Nephron (organoid): ENCODE results near the gene GINS1.

Experiments
- H3K27ac Mint-ChIP-seq, 3 experiments: 2 replicates each; pipeline ENCODE4 v1.8.0; 2020; ENCODE audit warnings: mixed read lengths in 3 of 3, mild to moderate bottlenecking in 2 of 3, moderate library complexity in 1 of 3
- H3K27me3 Mint-ChIP-seq: 2 replicates; pipeline ENCODE4 v1.8.0; 2021; ENCODE audit warnings: low read depth, mild to moderate bottlenecking, moderate library complexity, mixed read lengths
- H3K36me3 Mint-ChIP-seq: 2 replicates; pipeline ENCODE4 v1.8.0; 2020; ENCODE audit warnings: low read depth, mixed read lengths
- H3K4me1 Mint-ChIP-seq: 2 replicates; pipeline ENCODE4 v1.8.0; 2020; ENCODE audit warnings: mixed read lengths
- H3K4me3 Mint-ChIP-seq, 3 experiments: 2 replicates each; pipeline ENCODE4 v1.8.0; 2020; ENCODE audit warnings: mild to moderate bottlenecking in 3 of 3, mixed read lengths in 3 of 3, moderate library complexity in 2 of 3
- H3K9me3 Mint-ChIP-seq: 2 replicates; pipeline ENCODE4 v1.8.0; 2020; ENCODE audit warnings: mixed read lengths
- TF ChIP-seq, protein P1 (sequence below), 3 experiments: fragments of 200-600 bp; sonication (generic); IDR thresholded peaks; one replicate each; pipeline ENCODE4 v1.5.0; 2021; ENCODE audit warnings: antibody characterized with exemption in 3 of 3; ENCODE audit not compliant: unreplicated experiment in 3 of 3

The GINS1 gene

DNA sequence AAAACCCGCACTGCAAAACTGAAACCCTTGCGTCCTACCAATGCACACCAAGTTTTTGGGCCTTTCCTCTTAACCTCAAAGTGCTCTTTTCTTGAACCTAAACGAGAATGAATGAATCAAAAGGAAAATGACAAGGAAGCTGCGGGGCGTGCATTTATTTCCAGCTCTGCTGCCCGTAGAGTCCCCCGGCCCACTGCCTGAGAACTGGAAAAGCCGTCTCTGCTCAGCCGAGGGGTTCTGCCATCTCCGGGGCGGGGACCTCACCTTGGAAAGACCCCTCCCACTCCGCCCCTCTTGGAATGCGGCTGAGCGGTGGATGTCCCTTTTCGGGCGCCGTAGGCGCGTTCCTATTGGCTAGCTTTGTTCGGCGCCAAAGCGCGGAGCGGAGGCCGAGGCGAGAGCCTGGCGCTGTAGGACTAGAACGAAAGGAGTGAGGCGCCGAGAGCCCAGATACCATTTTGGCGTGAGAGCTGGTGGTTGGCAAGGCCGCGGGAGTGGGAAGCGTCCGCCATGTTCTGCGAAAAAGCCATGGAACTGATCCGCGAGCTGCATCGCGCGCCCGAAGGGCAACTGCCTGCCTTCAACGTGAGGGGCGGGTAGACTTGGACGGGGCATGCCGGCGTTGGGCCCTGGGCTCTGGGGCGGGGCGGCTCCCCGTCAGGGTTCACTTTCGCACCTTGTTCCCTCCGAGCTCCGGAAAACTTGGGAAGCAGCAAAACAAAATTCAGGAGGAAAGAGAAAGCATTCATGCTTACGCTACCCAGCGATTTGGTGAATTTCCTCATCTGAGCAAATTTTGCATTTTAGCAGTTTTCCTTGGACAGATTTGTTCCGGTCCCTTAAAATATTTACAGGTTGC lies at the start of gene GINS1:
Gene GINS1 (plus strand): TSS at position 363 of the 859 bp plus-strand sequence. CDS start 148 bp downstream, at position 511.
- H3K27me3 Mint-ChIP-seq: no peaks in the 10 kb centered on the region
- H3K27ac Mint-ChIP-seq: peak within 1 kb of the TSS; percentile 78 to 90 (median 89)
- H3K36me3 Mint-ChIP-seq: peaks cover 9% of the 10 kb centered on the region
- TF ChIP-seq, protein P1, sequence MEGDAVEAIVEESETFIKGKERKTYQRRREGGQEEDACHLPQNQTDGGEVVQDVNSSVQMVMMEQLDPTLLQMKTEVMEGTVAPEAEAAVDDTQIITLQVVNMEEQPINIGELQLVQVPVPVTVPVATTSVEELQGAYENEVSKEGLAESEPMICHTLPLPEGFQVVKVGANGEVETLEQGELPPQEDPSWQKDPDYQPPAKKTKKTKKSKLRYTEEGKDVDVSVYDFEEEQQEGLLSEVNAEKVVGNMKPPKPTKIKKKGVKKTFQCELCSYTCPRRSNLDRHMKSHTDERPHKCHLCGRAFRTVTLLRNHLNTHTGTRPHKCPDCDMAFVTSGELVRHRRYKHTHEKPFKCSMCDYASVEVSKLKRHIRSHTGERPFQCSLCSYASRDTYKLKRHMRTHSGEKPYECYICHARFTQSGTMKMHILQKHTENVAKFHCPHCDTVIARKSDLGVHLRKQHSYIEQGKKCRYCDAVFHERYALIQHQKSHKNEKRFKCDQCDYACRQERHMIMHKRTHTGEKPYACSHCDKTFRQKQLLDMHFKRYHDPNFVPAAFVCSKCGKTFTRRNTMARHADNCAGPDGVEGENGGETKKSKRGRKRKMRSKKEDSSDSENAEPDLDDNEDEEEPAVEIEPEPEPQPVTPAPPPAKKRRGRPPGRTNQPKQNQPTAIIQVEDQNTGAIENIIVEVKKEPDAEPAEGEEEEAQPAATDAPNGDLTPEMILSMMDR (IDR thresholded peaks at IDR 0.05; ENCODE audit: unreplicated experiment in 3 of 3): no peak
- peak within 1 kb of the TSS; percentile 94 to 96 (median 95) for H3K4me3 Mint-ChIP-seq
- peaks cover 21% of the 10 kb centered on the region for H3K4me1 Mint-ChIP-seq
- H3K9me3 Mint-ChIP-seq: peaks cover 17% of the 10 kb centered on the region

DNA sequence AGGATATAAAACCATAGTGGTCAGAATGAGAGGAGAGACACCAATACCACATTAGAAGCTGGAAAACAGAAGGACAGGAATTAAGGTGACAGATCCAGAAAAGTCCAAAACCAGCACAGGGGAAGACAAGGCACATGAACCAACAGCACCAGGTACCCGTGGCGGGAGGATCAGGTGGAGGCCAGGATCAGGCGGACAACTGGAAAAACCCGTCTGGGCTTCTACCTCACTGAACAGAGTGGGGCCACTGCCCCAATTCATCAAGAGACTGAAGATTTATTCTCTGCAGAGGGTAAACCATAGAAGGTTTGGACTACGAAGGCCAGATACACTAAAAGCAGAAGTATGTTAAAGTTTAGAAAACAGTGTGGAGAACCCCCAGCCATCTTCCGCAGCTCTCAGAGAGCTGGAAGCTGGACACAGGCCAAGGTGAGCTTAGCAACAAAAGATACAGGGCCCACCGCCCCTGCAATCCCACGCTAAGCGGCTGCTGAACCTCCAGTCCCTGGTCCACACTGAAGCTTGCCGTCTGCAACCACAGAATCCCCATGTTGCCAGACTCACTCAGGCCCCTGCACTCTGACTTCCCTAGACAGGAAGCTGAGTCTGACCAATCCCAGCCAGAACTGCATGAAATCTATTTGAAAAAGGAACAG lies 46.7 kb upstream of the GINS1 start:
- H3K27ac Mint-ChIP-seq: peak overlapping the region; percentile 84 to 90 (median 87)
- H3K9me3 Mint-ChIP-seq: no peaks in the 10 kb centered on the region
- peaks cover 20% of the 10 kb centered on the region for H3K36me3 Mint-ChIP-seq
- H3K4me1 Mint-ChIP-seq: peaks cover 9% of the 10 kb centered on the region
- H3K4me3 Mint-ChIP-seq: no peak overlapping the region
- no peaks in the 10 kb centered on the region for H3K27me3 Mint-ChIP-seq
- TF ChIP-seq, protein P1 (IDR thresholded peaks at IDR 0.05; ENCODE audit: unreplicated experiment in 3 of 3): no peak

DNA sequence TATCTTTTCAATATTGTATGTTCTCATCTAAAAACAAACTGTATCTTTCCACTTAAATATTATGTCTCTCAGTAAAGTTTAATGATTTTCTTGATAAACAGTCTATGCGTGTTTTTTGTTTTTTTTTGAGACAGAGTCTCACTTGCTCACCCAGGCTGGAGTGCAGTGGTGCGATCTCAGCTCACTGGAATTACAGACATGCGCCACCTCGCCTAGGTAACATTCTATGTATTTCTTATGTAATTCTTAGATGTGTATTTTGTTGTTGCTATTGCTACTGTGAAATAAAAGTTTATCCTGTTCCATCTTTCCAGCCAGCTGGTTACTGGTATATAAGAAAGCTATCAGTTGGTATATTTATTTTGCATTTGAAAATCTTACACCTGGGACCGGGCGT lies 46.2 kb upstream of the GINS1 start:
- Mint-ChIP-seq H3K27me3 (no peaks in the 10 kb centered on the region), H3K9me3 (no peaks in the 10 kb centered on the region), H3K4me3 (no peak overlapping the region), H3K36me3 (peaks cover 20% of the 10 kb centered on the region), H3K4me1 (peaks cover 9% of the 10 kb centered on the region), H3K27ac (peak overlapping the region; percentile 84 to 90 (median 87))
- TF ChIP-seq, protein P1 (IDR thresholded peaks at IDR 0.05; ENCODE audit: unreplicated experiment in 3 of 3): no peak

DNA sequence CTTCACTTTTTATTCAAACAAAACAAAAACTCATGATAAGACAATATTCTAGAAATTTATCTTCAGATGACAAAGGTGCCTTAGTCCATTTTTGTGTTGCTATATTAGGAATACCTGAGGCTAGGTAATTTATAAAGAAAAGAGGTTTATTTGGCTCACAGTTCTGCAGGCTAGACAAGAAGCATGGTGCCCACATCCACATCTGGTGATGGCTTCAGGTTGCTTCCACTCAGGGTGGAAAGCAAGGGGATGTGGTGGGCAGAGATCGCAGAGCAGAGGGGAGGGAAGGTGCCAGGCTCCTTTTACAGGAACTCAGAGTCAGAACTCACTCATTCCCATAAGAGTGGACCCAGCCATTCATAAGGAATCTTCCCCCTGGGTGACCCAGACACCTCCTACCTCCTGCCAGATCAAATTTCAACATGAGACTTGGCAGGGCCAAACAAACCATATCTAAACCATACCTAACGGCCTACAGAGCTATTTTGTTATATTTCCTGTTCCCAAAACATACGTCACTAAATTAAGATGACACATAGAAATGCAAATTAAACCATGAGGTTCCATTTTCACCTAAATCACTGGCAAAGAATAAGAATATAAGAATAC lies 43.2 kb upstream of the GINS1 start:
- TF ChIP-seq, protein P1 (IDR thresholded peaks at IDR 0.05; ENCODE audit: unreplicated experiment in 3 of 3): no peak
- Mint-ChIP-seq H3K36me3 (peaks cover 50% of the 10 kb centered on the region), H3K4me3 (no peak overlapping the region), H3K27ac (no peak overlapping the region), H3K4me1 (peaks cover 9% of the 10 kb centered on the region), H3K9me3 (peaks cover 13% of the 10 kb centered on the region), H3K27me3 (no peaks in the 10 kb centered on the region)

DNA sequence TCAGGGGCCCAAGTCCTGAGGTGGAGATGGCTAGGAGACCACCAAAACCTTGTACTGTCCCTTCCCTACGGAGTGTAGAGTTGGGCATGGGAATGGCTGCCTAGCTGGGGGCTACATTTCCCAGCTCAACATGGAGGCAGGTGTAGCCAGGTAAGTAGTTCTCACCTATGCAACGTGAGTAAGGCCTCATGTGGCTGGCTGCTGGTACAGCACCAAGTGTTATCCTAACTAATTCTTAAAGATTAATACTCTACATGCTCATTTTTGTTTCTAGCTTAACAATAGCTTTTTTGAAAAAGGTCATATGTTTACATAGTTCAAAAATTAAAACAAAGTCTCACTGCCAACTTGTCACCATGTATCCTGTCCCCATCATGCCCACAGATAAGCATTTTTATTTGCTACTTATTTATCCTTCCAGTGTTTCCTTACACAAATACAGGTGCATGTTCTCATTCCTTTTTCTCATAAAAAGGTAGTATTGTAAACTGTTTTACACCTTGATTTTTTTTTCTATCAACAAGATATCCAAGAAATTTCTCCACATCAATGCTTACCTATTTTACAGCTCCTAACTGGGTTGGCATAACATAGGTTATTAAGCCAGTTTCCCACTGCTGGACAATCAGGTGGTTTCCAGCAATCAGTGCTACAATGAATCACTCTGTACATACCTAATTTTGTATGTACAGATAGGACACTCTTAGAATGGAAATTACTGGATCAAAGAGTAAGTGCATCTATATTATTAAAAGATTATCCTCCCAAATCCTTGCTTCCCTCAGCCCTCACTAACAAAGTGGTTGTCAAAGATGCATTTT lies 42.4 kb upstream of the GINS1 start:
- Mint-ChIP-seq H3K4me1 (peaks cover 9% of the 10 kb centered on the region), H3K27me3 (no peaks in the 10 kb centered on the region), H3K27ac (no peak overlapping the region), H3K9me3 (peaks cover 13% of the 10 kb centered on the region), H3K36me3 (peaks cover 51% of the 10 kb centered on the region), H3K4me3 (no peak overlapping the region)
- TF ChIP-seq, protein P1 (IDR thresholded peaks at IDR 0.05; ENCODE audit: unreplicated experiment in 3 of 3): no peak
